IMR-90 (cell line): Measurements from ENCODE around the gene ALDH8A1. TPM values are rescaled to one million over a fixed set of nuclear protein-coding genes. Genes with fewer than 3 reads are reported as not detected.

Experiments used
- ATAC-seq: fragments of 200-7000 bp; cut with Tn5 transposase; 2 replicates; pipeline ENCODE4 v1.9.1; 2020; ENCODE audit warnings: low read depth, mild to moderate bottlenecking, moderate library complexity
- BruUV-seq: library from RNA; stranded (reverse); fragments of 400-500 nt; replicated peaks from 2 replicates; lab custom pipeline; 2021; lab: Mats Ljungman, UMichigan
- CTCF ChIA-PET: fragments of 300-600 bp; formaldehyde crosslinking; extraction: SDS; loops from one replicate; lab custom pipeline; 2021; ENCODE audit warnings: antibody characterized with exemption; lab: Yijun Ruan, JAX
- POLR2A ChIA-PET: fragments of 300-600 bp; sonication (Branson Sonifier 250); formaldehyde crosslinking; loops from one replicate; lab custom pipeline; 2022; ENCODE audit warnings: antibody characterized with exemption; ENCODE audit not compliant: unreplicated experiment; lab: Charles Lee
- DNase-seq: peaks from one replicate; pipeline ENCODE4 v3.0.0; 2013
- H2AFZ ChIP-seq: replicated peaks from 2 replicates; pipeline ENCODE3; 2013; ENCODE audit warnings: low read length, mild to moderate bottlenecking; ENCODE audit not compliant: poor library complexity
- H2AK5ac ChIP-seq: 2 replicates; pipeline ENCODE4 v1.6.1; 2013; ENCODE audit warnings: low read depth, low read length, inconsistent platforms
- H2AK9ac ChIP-seq: replicated peaks from 2 replicates; pipeline ENCODE3; 2013; ENCODE audit warnings: mild to moderate bottlenecking, low read depth, low read length, moderate library complexity; ENCODE audit not compliant: poor library complexity
- H2BK120ac ChIP-seq: 2 replicates; pipeline ENCODE4 v1.6.1; 2013; ENCODE audit warnings: low read depth, low read length, inconsistent platforms
- H2BK15ac ChIP-seq: 3 replicates; pipeline ENCODE4 v1.6.1; 2013; ENCODE audit warnings: low read depth, low read length, inconsistent platforms
- H2BK20ac ChIP-seq: 2 replicates; pipeline ENCODE4 v1.6.1; 2013; ENCODE audit warnings: low read depth, mild to moderate bottlenecking, inconsistent platforms, low read length, moderate library complexity
- H2BK5ac ChIP-seq: 2 replicates; pipeline ENCODE4 v1.6.1; 2013; ENCODE audit warnings: mild to moderate bottlenecking, low read depth, low read length, inconsistent platforms; ENCODE audit not compliant: poor library complexity, severe bottlenecking
- H3K14ac ChIP-seq: replicated peaks from 2 replicates; pipeline ENCODE4 v1.6.1; 2013; ENCODE audit warnings: low read depth, low read length, inconsistent platforms
- H3K18ac ChIP-seq: 2 replicates; pipeline ENCODE4 v1.6.1; 2013; ENCODE audit warnings: low read depth, low read length, control low read depth
- H3K23ac ChIP-seq: 2 replicates; pipeline ENCODE4 v1.6.1; 2013; ENCODE audit warnings: low read depth, low read length, inconsistent platforms
- H3K27ac ChIP-seq: 2 replicates; pipeline ENCODE4 v1.5.1; 2013; ENCODE audit warnings: mild to moderate bottlenecking, control low read depth, low read length; ENCODE audit not compliant: insufficient read depth
- H3K27me3 ChIP-seq: 2 replicates; pipeline ENCODE4 v1.6.1; 2013; ENCODE audit warnings: low read length; ENCODE audit not compliant: control insufficient read depth, insufficient read depth
- H3K36me3 ChIP-seq: 2 replicates; pipeline ENCODE4 v1.6.1; 2013; ENCODE audit warnings: low read length, mixed read lengths; ENCODE audit not compliant: control insufficient read depth, insufficient read depth
- H3K4ac ChIP-seq: 2 replicates; pipeline ENCODE4 v1.6.1; 2013; ENCODE audit warnings: low read depth, low read length, inconsistent platforms
- H3K4me1 ChIP-seq: 2 replicates; pipeline ENCODE4 v1.6.1; 2013; ENCODE audit warnings: low read length, mixed read lengths; ENCODE audit not compliant: control insufficient read depth, insufficient read depth
- H3K4me2 ChIP-seq: 2 replicates; pipeline ENCODE4 v1.6.1; 2013; ENCODE audit warnings: low read depth, mild to moderate bottlenecking, control low read depth, low read length, moderate library complexity
- H3K4me3 ChIP-seq: 2 replicates; pipeline ENCODE4 v1.5.1; 2013; ENCODE audit warnings: low read depth, mild to moderate bottlenecking, control low read depth, low read length, moderate library complexity; ENCODE audit not compliant: insufficient read depth
- H3K56ac ChIP-seq: 2 replicates; pipeline ENCODE4 v1.6.1; 2013; ENCODE audit warnings: low read length, inconsistent platforms; ENCODE audit not compliant: insufficient read depth; ENCODE audit errors: extremely low read depth
- H3K79me1 ChIP-seq, 2 experiments: 2 replicates each; pipeline ENCODE4 v1.6.1; 2013; ENCODE audit warnings: low read length in 2 of 2, inconsistent platforms in 1 of 2, low read depth in 1 of 2
- H3K9ac ChIP-seq: 2 replicates; pipeline ENCODE4 v1.6.1; 2013; ENCODE audit warnings: low read depth, low read length, control low read depth
- H3K9me1 ChIP-seq: 2 replicates; pipeline ENCODE4 v1.6.1; 2013; ENCODE audit warnings: low read length, inconsistent platforms; ENCODE audit not compliant: insufficient read depth
- H3K9me3 ChIP-seq: 2 replicates; pipeline ENCODE4 v1.6.1; 2013; ENCODE audit warnings: low read length; ENCODE audit not compliant: control insufficient read depth, insufficient read depth
- H4K20me1 ChIP-seq: 2 replicates; pipeline ENCODE4 v1.6.1; 2013; ENCODE audit warnings: low read length, inconsistent platforms; ENCODE audit not compliant: insufficient read depth
- H4K5ac ChIP-seq: 2 replicates; pipeline ENCODE4 v1.6.1; 2013; ENCODE audit warnings: mild to moderate bottlenecking, low read depth, low read length, control low read depth
- H4K8ac ChIP-seq, 2 experiments: 2 replicates each; pipeline ENCODE4 v1.6.1; 2013; ENCODE audit warnings: low read depth in 2 of 2, low read length in 2 of 2, control low read depth in 1 of 2, inconsistent platforms in 1 of 2
- H4K91ac ChIP-seq: 2 replicates; pipeline ENCODE4 v1.6.1; 2013; ENCODE audit warnings: low read depth, low read length, inconsistent platforms; ENCODE audit not compliant: insufficient read depth
- RCOR1 ChIP-seq: IDR thresholded peaks from 2 replicates; pipeline ENCODE4 v1.6.1; 2012; ENCODE audit warnings: mild to moderate bottlenecking, low read length, improper control_type of control experiment; ENCODE audit not compliant: insufficient replicate concordance
- WGBS, 2 experiments: methylation state at CpG; one replicate each; pipeline versions ENCODE4 v1.1.5 to v1.1.7; 2013; ENCODE audit warnings: missing lambda C conversion rate in 2 of 2; ENCODE audit not compliant: insufficient read length in 1 of 2; ENCODE audit errors: extremely low coverage in 2 of 2; 5-methylcytosine and 5-hydroxymethylcytosine counted together
- dilution Hi-C: fragments of 300-500 bp; cut with HindIII; formaldehyde crosslinking; loops from one replicate; pipeline ENCODE4 v1.14.3; 2018; ENCODE audit warnings: low sequenced_read_pairs; ENCODE audit not compliant: unreplicated experiment
- in situ Hi-C: fragments of 300-500 bp; cut with MboI; formaldehyde crosslinking; loops from 3 replicates; pipeline ENCODE4 v1.14.3; 2019; ENCODE audit warnings: low sequenced_read_pairs, inconsistent platforms, mixed read lengths
- intact Hi-C: fragments of 100-400 bp; cut with micrococcal nuclease; formaldehyde crosslinking; loops from 2 replicates; pipeline ENCODE4 v1.10.0; 2022
- polyA plus RNA-seq, 3 experiments: library from polyadenylated mRNA; depleted of rRNA; stranded (reverse); fragments of >200 nt; gene quantifications; 2 replicates each; pipeline ENCODE4 v1.2.3, GENCODE V29; 2012; ENCODE audit warnings: low replicate concordance in 1 of 3
- total RNA-seq: library from RNA; depleted of rRNA; stranded (reverse); fragments of >200 nt; gene quantifications from 2 replicates; pipeline ENCODE4 v1.2.3, GENCODE V29; 2012

ALDH8A1 gene
- total and polyA plus RNA-seq, 2 of the 4 experiments (the other 2 are of a cell fraction) = under 0.01 to 0.15 TPM

DNA sequence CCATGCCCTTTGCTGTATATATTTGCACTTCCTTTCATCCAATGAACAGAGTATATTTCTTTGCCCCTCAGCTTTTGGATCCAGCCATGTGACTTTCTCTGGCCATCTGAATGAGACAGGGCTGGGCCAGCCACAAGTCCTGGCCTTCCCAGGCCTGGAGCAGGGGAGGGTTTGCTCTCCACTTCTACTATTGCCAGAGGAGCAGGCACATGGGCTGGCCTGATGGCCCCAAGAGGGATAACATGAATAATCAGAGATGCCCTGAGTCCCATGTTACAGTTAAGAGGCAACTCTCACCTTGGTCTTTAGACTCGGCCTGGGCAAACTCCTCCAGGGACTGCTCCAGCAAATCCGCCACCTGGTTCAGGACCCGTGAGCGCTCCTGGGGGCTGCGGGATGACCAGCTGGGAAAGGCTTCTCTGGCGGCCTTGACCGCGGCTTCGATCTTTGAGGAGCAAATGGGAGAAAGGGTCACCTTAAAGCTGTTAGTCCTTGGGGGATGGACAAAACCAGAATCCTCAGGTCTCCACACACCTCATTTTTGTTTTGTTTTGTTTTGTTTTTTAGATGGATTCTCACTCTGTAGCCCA is 6.3 kb downstream of the ALDH8A1 start:
- CTCF ChIA-PET = no interaction called here
- Histone ChIP-seq H3K9me3 (no peaks in the 10 kb centered on the region), H4K91ac (no peak overlapping the region), H3K23ac (no peak overlapping the region), H4K20me1 (no peaks in the 10 kb centered on the region), H2AFZ (peak overlapping the region; percentile 17), H3K4me3 (no peak overlapping the region), H3K9ac (no peak overlapping the region), H3K4ac (no peak overlapping the region), H3K36me3 (no peaks in the 10 kb centered on the region), H4K8ac (no peak overlapping the region), H3K4me1 (peaks cover 2% of the 10 kb centered on the region; the same call in 1 of the 2 replicates), H2BK5ac (no peak overlapping the region), H3K27ac (no peak overlapping the region), H3K9me1 (no peaks in the 10 kb centered on the region), H3K79me1 (no peaks in the 10 kb centered on the region), H3K56ac (no peak overlapping the region), H2BK20ac (no peak overlapping the region), H2BK120ac (no peak overlapping the region), H2BK15ac (no peak overlapping the region), H2AK5ac (no peak overlapping the region), H3K18ac (no peak overlapping the region; the same call in 1 of the 2 replicates), H4K5ac (no peak overlapping the region; the same call in 1 of the 2 replicates), H3K14ac (no peak overlapping the region), H3K4me2 (no peak overlapping the region), H2AK9ac (no peak overlapping the region), H3K27me3 (no peaks in the 10 kb centered on the region)
- DNase-seq (no peak), ATAC-seq (no peak; the same call in 1 of the 2 replicates)
- WGBS, 2 experiments = 60% methylated on average over 1 of the region's 9 CpGs; no CpG with 5 or more reads in 1 of the 2 experiments
- no peak for TF ChIP-seq RCOR1
- dilution Hi-C loops = no loop called here
- POLR2A ChIA-PET = no interaction called here
- in situ Hi-C loops = loop anchor here (5.0 kb wide), 1 partner anchor 786 kb away; no protein-coding TSS in a partner anchor
- BruUV-seq = no TSS peak
- intact Hi-C loops = no loop called here
